Peyer's patch (tissue), 4 donors: ENCODE results near the gene LRP4. TPM values are rescaled to one million over a fixed set of nuclear protein-coding genes. Genes with fewer than 3 reads are reported as not detected.

Experiments
- DNase-seq, 3 donors: peaks; one replicate each; pipeline ENCODE4 v3.0.0-alpha.2; 2017 to 2019
- H3K27ac ChIP-seq, 4 donors: fragments of 200-600 bp; sonication (generic); one replicate each; pipeline ENCODE4 v1.5.1; 2016 to 2019
- H3K27me3 ChIP-seq, 2 donors: fragments of 200-600 bp; sonication (generic); one replicate each; pipeline ENCODE4 v1.5.1; 2019
- H3K36me3 ChIP-seq, 3 donors: fragments of 200-600 bp; sonication (generic); one replicate each; pipeline ENCODE4 v1.5.1; 2016 to 2019
- H3K4me1 ChIP-seq, 4 donors: fragments of 200-600 bp; sonication (generic); one replicate each; pipeline ENCODE4 v1.5.1; 2016 to 2019
- H3K4me3 ChIP-seq, 4 donors: fragments of 200-600 bp; sonication (generic); 1 replicate in 3 of 4; 2 replicates in 1 of 4; pipeline ENCODE4 v1.5.1; 2016 to 2019; ENCODE audit warnings: mild to moderate bottlenecking in 1 of 4
- H3K9me3 ChIP-seq, 4 donors: fragments of 200-600 bp; sonication (generic); one replicate each; pipeline ENCODE4 v1.5.1; 2016 to 2019; ENCODE audit warnings: mild to moderate bottlenecking in 1 of 4
- CTCF ChIP-seq, 6 experiments: fragments of 450-650 bp in 4 of 6; fragments of 200-600 bp in 2 of 6; sonication (generic) in 1 of 6; IDR thresholded peaks; one replicate each; pipeline ENCODE4 v1.5.1; 2017 to 2019; ENCODE audit warnings: antibody characterized with exemption in 6 of 6, mild to moderate bottlenecking in 3 of 6, moderate library complexity in 1 of 6
- POLR2A ChIP-seq, 2 donors: fragments of 450-650 bp; IDR thresholded peaks; one replicate each; pipeline ENCODE4 v1.5.1; 2017; ENCODE audit warnings: antibody characterized with exemption in 2 of 2, mild to moderate bottlenecking in 2 of 2, moderate library complexity in 2 of 2
- total RNA-seq, 4 donors: library from RNA; depleted of rRNA; stranded (reverse); fragments of >200 nt; gene quantifications; one replicate each; pipeline ENCODE4 v1.1.0, GENCODE V29; 2016

Gene LRP4
- total RNA-seq, 4 donors from 2014 or later, result 37.1 to 62.5 (median 44.4) TPM

GRCh38 chr11:46898396-46899095 lies 19.8 kb downstream of the LRP4 start:
- Histone ChIP-seq H3K36me3 (peaks cover 0 to 44% (median 0%) of the 10 kb centered on the region in 3 donors), H3K27ac (no peak overlapping the region), H3K9me3 (no peaks in the 10 kb centered on the region), H3K4me1 (no peaks in the 10 kb centered on the region), H3K4me3 (no peak overlapping the region), H3K27me3 (no peaks in the 10 kb centered on the region)
- TF ChIP-seq POLR2A (IDR thresholded peaks at IDR 0.05) (no peak), CTCF (IDR thresholded peaks at IDR 0.05) (no peak)
- DNase-seq, result no peak

- no peaks in the 10 kb centered on the region for H3K4me1 ChIP-seq
- no peak overlapping the region for H3K4me3 ChIP-seq
- H3K36me3 ChIP-seq, result peaks cover 0 to 57% (median 0%) of the 10 kb centered on the region in 3 donors
- TF ChIP-seq CTCF (IDR thresholded peaks at IDR 0.05) (peak in 3 of 6 experiments; percentile 27 to 42 (median 34)), POLR2A (IDR thresholded peaks at IDR 0.05) (no peak)
- no peaks in the 10 kb centered on the region for H3K27me3 ChIP-seq
- no peaks in the 10 kb centered on the region for H3K9me3 ChIP-seq
- DNase-seq, result no peak
- no peak overlapping the region for H3K27ac ChIP-seq
These were observed 21.5 kb downstream of the LRP4 start for GRCh38 chr11:46896719-46897406.

GRCh38 chr11:46895821-46896220 lies 22.5 kb downstream of the LRP4 start:
- H3K27ac ChIP-seq, result no peak overlapping the region
- TF ChIP-seq CTCF (IDR thresholded peaks at IDR 0.05) (no peak), POLR2A (IDR thresholded peaks at IDR 0.05) (no peak)
- no peak for DNase-seq
- no peak overlapping the region for H3K4me3 ChIP-seq
- peaks cover 0 to 53% (median 0%) of the 10 kb centered on the region in 3 donors for H3K36me3 ChIP-seq
- H3K9me3 ChIP-seq, result no peaks in the 10 kb centered on the region
- H3K27me3 ChIP-seq, result no peaks in the 10 kb centered on the region
- no peaks in the 10 kb centered on the region for H3K4me1 ChIP-seq

GRCh38 chr11:46894961-46895360 lies 23.4 kb downstream of the LRP4 start:
- TF ChIP-seq CTCF (IDR thresholded peaks at IDR 0.05) (no peak), POLR2A (IDR thresholded peaks at IDR 0.05) (no peak)
- no peak overlapping the region for H3K27ac ChIP-seq
- no peaks in the 10 kb centered on the region for H3K27me3 ChIP-seq
- DNase-seq, result no peak
- H3K9me3 ChIP-seq, result no peaks in the 10 kb centered on the region
- no peaks in the 10 kb centered on the region for H3K4me1 ChIP-seq
- H3K36me3 ChIP-seq, result peaks cover 0 to 54% (median 0%) of the 10 kb centered on the region in 3 donors
- no peak overlapping the region for H3K4me3 ChIP-seq

- TF ChIP-seq POLR2A (IDR thresholded peaks at IDR 0.05) (no peak), CTCF (IDR thresholded peaks at IDR 0.05) (no peak)
- Histone ChIP-seq H3K9me3 (no peaks in the 10 kb centered on the region), H3K4me3 (no peak overlapping the region), H3K27me3 (no peaks in the 10 kb centered on the region), H3K27ac (no peak overlapping the region), H3K36me3 (peaks cover 0 to 49% (median 0%) of the 10 kb centered on the region in 3 donors), H3K4me1 (no peaks in the 10 kb centered on the region)
- no peak for DNase-seq
These were observed 23.8 kb downstream of the LRP4 start for GRCh38 chr11:46894506-46894905.
